GM23338 (cell line): ENCODE results near the gene ZNF610. TPM values are rescaled to one million over a fixed set of nuclear protein-coding genes. Genes with fewer than 3 reads are reported as not detected.
"Not testable (repeated sequence)": the region's sequence is repeated elsewhere in the genome, so short reads cannot be mapped to it uniquely, and the experiment has no call there.

Experiments used
- ATAC-seq: fragments of 200-7000 bp; cut with Tn5 transposase; 3 replicates; pipeline ENCODE4 v1.9.1; 2020
- DNase-seq: peaks from one replicate; pipeline ENCODE4 v3.0.0-alpha.2; 2015; ENCODE audit warnings: low spot score
- H2AFZ ChIP-seq: fragments of 200-600 bp; sonication (generic); 2 replicates; pipeline ENCODE4 v1.8.0; 2016; ENCODE audit warnings: antibody characterized with exemption, mild to moderate bottlenecking, moderate library complexity
- H3F3A ChIP-seq: fragments of 200-600 bp; sonication (generic); replicated peaks from 2 replicates; pipeline ENCODE4 v1.8.0; 2017; ENCODE audit warnings: antibody characterized with exemption, mixed run types, low read depth
- H3K27ac ChIP-seq: fragments of 200-600 bp; sonication (generic); 2 replicates; pipeline ENCODE4 v1.6.1; 2016; ENCODE audit warnings: low read depth
- H3K27me3 ChIP-seq: fragments of 200-600 bp; sonication (generic); 2 replicates; pipeline ENCODE4 v1.8.0; 2016; ENCODE audit warnings: mild to moderate bottlenecking, mixed run types, moderate library complexity; ENCODE audit not compliant: insufficient read depth
- H3K36me3 ChIP-seq: fragments of 200-600 bp; sonication (generic); 2 replicates; pipeline ENCODE4 v1.8.0; 2016; ENCODE audit warnings: mild to moderate bottlenecking; ENCODE audit not compliant: insufficient read depth
- H3K4me1 ChIP-seq: fragments of 200-600 bp; sonication (generic); 2 replicates; pipeline ENCODE4 v1.8.0; 2016; ENCODE audit warnings: mild to moderate bottlenecking, moderate library complexity; ENCODE audit not compliant: insufficient read depth
- H3K4me2 ChIP-seq: fragments of 200-600 bp; sonication (generic); 2 replicates; pipeline ENCODE4 v1.7.1; 2017; ENCODE audit warnings: mixed run types
- H3K4me3 ChIP-seq: fragments of 200-600 bp; sonication (generic); 2 replicates; pipeline ENCODE4 v1.6.1; 2016; ENCODE audit warnings: mixed run types
- H3K79me2 ChIP-seq: fragments of 200-600 bp; sonication (generic); replicated peaks from 2 replicates; pipeline ENCODE4 v1.8.0; 2017; ENCODE audit warnings: mild to moderate bottlenecking; ENCODE audit not compliant: insufficient read depth
- H3K9me2 ChIP-seq: fragments of 200-600 bp; sonication (generic); 2 replicates; pipeline ENCODE4 v1.8.0; 2017; ENCODE audit not compliant: insufficient read depth
- H4K20me1 ChIP-seq: fragments of 200-600 bp; sonication (generic); replicated peaks from 2 replicates; pipeline ENCODE4 v1.8.0; 2017; ENCODE audit warnings: mild to moderate bottlenecking; ENCODE audit not compliant: insufficient read depth
- H3K27ac Mint-ChIP-seq: 2 replicates; pipeline ENCODE4 v1.8.0; 2020; ENCODE audit warnings: inconsistent platforms, mild to moderate bottlenecking, moderate library complexity, mixed read lengths
- H3K27me3 Mint-ChIP-seq: 3 replicates; pipeline ENCODE4 v1.8.0; 2022; ENCODE audit warnings: low read depth, mild to moderate bottlenecking, moderate library complexity, mixed read lengths, inconsistent platforms; ENCODE audit not compliant: insufficient read depth, poor library complexity
- H3K36me3 Mint-ChIP-seq: 3 replicates; pipeline ENCODE4 v1.8.0; 2021; ENCODE audit warnings: low read depth, mild to moderate bottlenecking, inconsistent platforms, moderate library complexity, mixed read lengths
- H3K4me1 Mint-ChIP-seq: 3 replicates; pipeline ENCODE4 v1.8.0; 2020; ENCODE audit warnings: mild to moderate bottlenecking, inconsistent platforms, mixed read lengths
- H3K4me3 Mint-ChIP-seq: 3 replicates; pipeline ENCODE4 v1.8.0; 2021; ENCODE audit warnings: moderate library complexity, mild to moderate bottlenecking, inconsistent platforms, mixed read lengths
- H3K9me3 Mint-ChIP-seq: 3 replicates; pipeline ENCODE4 v1.8.0; 2020; ENCODE audit warnings: moderate library complexity, mild to moderate bottlenecking, inconsistent platforms, mixed read lengths
- EZH2 ChIP-seq: fragments of 200-600 bp; sonication (generic); IDR thresholded peaks from one replicate; pipeline ENCODE4 v1.8.0; 2017; ENCODE audit warnings: antibody characterized with exemption, mild to moderate bottlenecking, low read depth; ENCODE audit not compliant: unreplicated experiment
- EZH2phosphoT487 ChIP-seq: fragments of 200-600 bp; sonication (generic); IDR thresholded peaks from one replicate; pipeline ENCODE4 v1.8.1; 2018; ENCODE audit warnings: antibody characterized with exemption; ENCODE audit not compliant: unreplicated experiment
- STAT1 ChIP-seq: IDR thresholded peaks from one replicate; pipeline ENCODE4 v1.6.1; 2016; ENCODE audit warnings: antibody characterized with exemption; ENCODE audit not compliant: unreplicated experiment
- ZNF331 ChIP-seq: fragments of 250-450 bp; sonication (Bioruptor Pico); IDR thresholded peaks from 2 replicates; pipeline ENCODE4 v1.5.0; 2020; ENCODE audit warnings: low read depth, mild to moderate bottlenecking, moderate library complexity
- ZNF462 ChIP-seq: fragments of 250-450 bp; sonication (Bioruptor Pico); IDR thresholded peaks from 2 replicates; pipeline ENCODE4 v1.5.0; 2020; ENCODE audit warnings: mild to moderate bottlenecking, moderate library complexity
- polyA plus RNA-seq: library from polyadenylated mRNA; unstranded; fragments of >200 nt; fragmentation: Nextera tagmentation; extraction: Ambion mirVana; gene quantifications from 2 replicates; pipeline ENCODE4 v1.2.1, GENCODE V29; 2016
- total RNA-seq: library from RNA; depleted of rRNA; stranded (reverse); fragments of >200 nt; shearing (Covaris generic); gene quantifications from 2 replicates; pipeline ENCODE4 v1.2.3, GENCODE V29; 2014

ZNF610 gene
- total and polyA plus RNA-seq, 2 experiments from 2014 or later = 4.7 to 6.3 TPM

- TF ChIP-seq ZNF462 = no peak
Measured at GRCh38 chr19:52286256-52286655, 49.8 kb upstream of the ZNF610 start (continued).

GRCh38 chr19:52291781-52292180 is 44.3 kb upstream of the ZNF610 start:
- H3K4me3 Mint-ChIP-seq = no peak overlapping the region
- no peak overlapping the region for H3K4me2 ChIP-seq
- H3K36me3 ChIP-seq = peaks cover 19% of the 10 kb centered on the region
- ATAC-seq = no peak
- H3K4me3 ChIP-seq = no peak overlapping the region
- DNase-seq = no peak
- H3K36me3 Mint-ChIP-seq = peaks cover 70% of the 10 kb centered on the region
- peaks cover 2% of the 10 kb centered on the region for H3K79me2 ChIP-seq
- H3F3A ChIP-seq = peaks cover 7% of the 10 kb centered on the region; the same call in 1 of the 2 replicates
- H3K9me3 Mint-ChIP-seq = peaks cover 7% of the 10 kb centered on the region; the same call in 2 of the 3 replicates
- no peaks in the 10 kb centered on the region for H3K9me2 ChIP-seq
- no peaks in the 10 kb centered on the region for H3K27me3 ChIP-seq
- H3K27ac ChIP-seq = no peak overlapping the region
- no peaks in the 10 kb centered on the region for H3K4me1 Mint-ChIP-seq
- no peak for TF ChIP-seq ZNF331 (CRISPR knock-in tag)
- TF ChIP-seq ZNF462 = no peak
- TF ChIP-seq EZH2 = no peak
- no peak for TF ChIP-seq STAT1
- TF ChIP-seq EZH2phosphoT487 = no peak
- H4K20me1 ChIP-seq = peaks cover 15% of the 10 kb centered on the region
- no peak overlapping the region for H2AFZ ChIP-seq
- H3K27ac Mint-ChIP-seq = no peak overlapping the region
- H3K4me1 ChIP-seq = no peaks in the 10 kb centered on the region
- H3K27me3 Mint-ChIP-seq = peaks cover 5% of the 10 kb centered on the region

- ATAC-seq, H3K4me3 Mint-ChIP-seq, H3K4me1 Mint-ChIP-seq, H3F3A ChIP-seq, H3K9me2 ChIP-seq, H3K9me3 Mint-ChIP-seq, H3K27me3 Mint-ChIP-seq, H3K4me3 ChIP-seq, H3K4me1 ChIP-seq, H3K27ac ChIP-seq, H3K27ac Mint-ChIP-seq, DNase-seq, H2AFZ ChIP-seq, H3K27me3 ChIP-seq, H3K79me2 ChIP-seq, H3K4me2 ChIP-seq: not testable (repeated sequence)
- peaks cover 62% of the 10 kb centered on the region for H3K36me3 Mint-ChIP-seq
- Histone ChIP-seq H3K36me3 (peaks cover 19% of the 10 kb centered on the region), H4K20me1 (peaks cover 15% of the 10 kb centered on the region)
Measured at GRCh38 chr19:52292946-52293345, 43.1 kb upstream of the ZNF610 start.
